Hepatocyte (in vitro differentiated cells): ENCODE results near the gene ANKRD62. TPM values are rescaled to one million over a fixed set of nuclear protein-coding genes. Genes with fewer than 3 reads are reported as not detected.
A peak's percentile ranks its signal among the peaks of the same experiment; 100 is the strongest.
"Not testable (repeated sequence)": the region's sequence is repeated elsewhere in the genome, so short reads cannot be mapped to it uniquely, and the experiment has no call there.

Source experiments
- DNase-seq: peaks from one replicate; pipeline ENCODE4 v3.0.0-alpha.2; 2016; ENCODE audit warnings: low spot score
- H2AFZ ChIP-seq: fragments of 200-600 bp; sonication (generic); 2 replicates; pipeline ENCODE4 v1.6.0; 2016; ENCODE audit warnings: antibody characterized with exemption, mild to moderate bottlenecking
- H3K27ac ChIP-seq: fragments of 200-600 bp; sonication (generic); 2 replicates; pipeline ENCODE4 v1.5.1; 2016; ENCODE audit warnings: mild to moderate bottlenecking
- H3K27me3 ChIP-seq: fragments of 200-600 bp; sonication (generic); 2 replicates; pipeline ENCODE4 v1.6.1; 2016
- H3K36me3 ChIP-seq: fragments of 200-600 bp; sonication (generic); replicated peaks from 2 replicates; pipeline ENCODE4 v1.5.1; 2016; ENCODE audit warnings: low read depth; ENCODE audit not compliant: insufficient read depth
- H3K4me1 ChIP-seq: fragments of 200-600 bp; sonication (generic); 2 replicates; pipeline ENCODE4 v1.5.1; 2016; ENCODE audit warnings: mild to moderate bottlenecking, moderate library complexity; ENCODE audit not compliant: insufficient read depth
- H3K4me2 ChIP-seq: fragments of 200-600 bp; sonication (generic); 2 replicates; pipeline ENCODE4 v1.6.0; 2016
- H3K4me3 ChIP-seq: fragments of 200-600 bp; sonication (generic); 2 replicates; pipeline ENCODE4 v1.5.1; 2016; ENCODE audit warnings: mild to moderate bottlenecking
- H3K79me2 ChIP-seq: fragments of 200-600 bp; sonication (generic); 2 replicates; pipeline ENCODE4 v1.6.0; 2017; ENCODE audit warnings: mild to moderate bottlenecking
- H3K9me2 ChIP-seq: fragments of 200-600 bp; sonication (generic); replicated peaks from 2 replicates; pipeline ENCODE4 v1.6.0; 2017; ENCODE audit warnings: mild to moderate bottlenecking; ENCODE audit not compliant: insufficient read depth
- H3K9me3 ChIP-seq: fragments of 200-600 bp; sonication (generic); 2 replicates; pipeline ENCODE4 v1.5.1; 2016; ENCODE audit warnings: low read depth, mild to moderate bottlenecking
- H4K20me1 ChIP-seq: fragments of 200-600 bp; sonication (generic); 2 replicates; pipeline ENCODE4 v1.6.0; 2016; ENCODE audit warnings: mild to moderate bottlenecking; ENCODE audit not compliant: insufficient read depth, poor library complexity, severe bottlenecking
- EZH2 ChIP-seq: fragments of 200-600 bp; sonication (generic); IDR thresholded peaks from 2 replicates; pipeline ENCODE4 v1.6.1; 2016; ENCODE audit warnings: antibody characterized with exemption, mild to moderate bottlenecking, borderline replicate concordance
- EZH2phosphoT487 ChIP-seq: fragments of 200-600 bp; sonication (generic); IDR thresholded peaks from one replicate; pipeline ENCODE4 v1.6.1; 2018; ENCODE audit warnings: antibody characterized with exemption, mild to moderate bottlenecking, low read depth, moderate library complexity; ENCODE audit not compliant: unreplicated experiment, severe bottlenecking
- WGBS: methylation state at CpG from one replicate; pipeline ENCODE4 v1.1.6; 2016; ENCODE audit warnings: low lambda C conversion rate; ENCODE audit errors: missing lambda C conversion rate; 5-methylcytosine and 5-hydroxymethylcytosine counted together
- polyA plus RNA-seq: library from polyadenylated mRNA; unstranded; fragments of >200 nt; fragmentation: Nextera tagmentation; extraction: Ambion mirVana; gene quantifications from 2 replicates; pipeline ENCODE4 v1.2.1, GENCODE V29; 2016
- total RNA-seq: library from RNA; depleted of rRNA; stranded (reverse); fragments of >200 nt; gene quantifications from 2 replicates; pipeline ENCODE4 v1.2.3, GENCODE V29; 2014
- TF ChIP-seq, protein P1 (sequence below): fragments of 200-600 bp; sonication (generic); IDR thresholded peaks from 2 replicates; pipeline ENCODE4 v1.5.1; 2016; ENCODE audit warnings: antibody characterized with exemption, mild to moderate bottlenecking; ENCODE audit not compliant: poor library complexity

The ANKRD62 gene
- total and polyA plus RNA-seq, 2 experiments from 2014 or later = not detected

DNA sequence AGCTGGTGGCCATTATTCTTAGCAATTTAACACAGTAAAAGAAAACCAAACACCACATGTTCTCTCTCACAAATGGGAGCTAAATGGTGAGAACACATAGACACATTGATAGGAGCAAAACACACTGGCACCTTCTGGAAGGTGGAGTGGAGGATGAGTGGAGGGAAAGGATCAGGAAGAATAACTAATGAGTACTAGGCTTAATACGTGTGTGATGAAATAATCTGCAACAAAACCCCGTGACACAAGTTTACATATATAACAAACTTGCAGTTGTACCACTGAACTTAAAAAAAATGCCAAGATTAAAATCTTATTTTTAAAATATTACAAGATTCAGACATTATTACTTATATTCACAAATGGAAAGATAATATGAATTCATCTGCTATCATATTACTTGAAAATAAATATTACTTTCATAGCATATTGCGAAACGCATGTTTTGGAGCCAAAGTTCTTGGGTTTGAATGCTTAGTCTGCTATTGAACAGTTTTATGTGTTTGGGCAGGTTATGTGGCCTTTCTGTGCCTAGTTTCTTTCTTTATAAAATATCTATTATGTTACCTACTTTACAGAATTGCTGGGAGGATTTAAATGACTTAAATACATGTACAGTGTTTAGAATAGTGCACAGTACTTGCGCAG lies 20.5 kb downstream of the ANKRD62 start:
- Histone ChIP-seq H4K20me1 (no peaks in the 10 kb centered on the region), H3K79me2 (no peaks in the 10 kb centered on the region), H3K9me2 (no peaks in the 10 kb centered on the region), H3K9me3 (no peaks in the 10 kb centered on the region), H3K36me3 (no peaks in the 10 kb centered on the region), H3K27ac (no peak overlapping the region), H2AFZ (no peak overlapping the region), H3K27me3 (no peaks in the 10 kb centered on the region), H3K4me3 (no peak overlapping the region), H3K4me1 (no peaks in the 10 kb centered on the region), H3K4me2 (no peak overlapping the region)
- DNase-seq = no peak
- WGBS = 74% methylated on average over 5 of the region's 5 CpGs
- TF ChIP-seq EZH2phosphoT487 (no peak), EZH2 (no peak)
- TF ChIP-seq, protein P1, sequence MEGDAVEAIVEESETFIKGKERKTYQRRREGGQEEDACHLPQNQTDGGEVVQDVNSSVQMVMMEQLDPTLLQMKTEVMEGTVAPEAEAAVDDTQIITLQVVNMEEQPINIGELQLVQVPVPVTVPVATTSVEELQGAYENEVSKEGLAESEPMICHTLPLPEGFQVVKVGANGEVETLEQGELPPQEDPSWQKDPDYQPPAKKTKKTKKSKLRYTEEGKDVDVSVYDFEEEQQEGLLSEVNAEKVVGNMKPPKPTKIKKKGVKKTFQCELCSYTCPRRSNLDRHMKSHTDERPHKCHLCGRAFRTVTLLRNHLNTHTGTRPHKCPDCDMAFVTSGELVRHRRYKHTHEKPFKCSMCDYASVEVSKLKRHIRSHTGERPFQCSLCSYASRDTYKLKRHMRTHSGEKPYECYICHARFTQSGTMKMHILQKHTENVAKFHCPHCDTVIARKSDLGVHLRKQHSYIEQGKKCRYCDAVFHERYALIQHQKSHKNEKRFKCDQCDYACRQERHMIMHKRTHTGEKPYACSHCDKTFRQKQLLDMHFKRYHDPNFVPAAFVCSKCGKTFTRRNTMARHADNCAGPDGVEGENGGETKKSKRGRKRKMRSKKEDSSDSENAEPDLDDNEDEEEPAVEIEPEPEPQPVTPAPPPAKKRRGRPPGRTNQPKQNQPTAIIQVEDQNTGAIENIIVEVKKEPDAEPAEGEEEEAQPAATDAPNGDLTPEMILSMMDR = no peak

DNA sequence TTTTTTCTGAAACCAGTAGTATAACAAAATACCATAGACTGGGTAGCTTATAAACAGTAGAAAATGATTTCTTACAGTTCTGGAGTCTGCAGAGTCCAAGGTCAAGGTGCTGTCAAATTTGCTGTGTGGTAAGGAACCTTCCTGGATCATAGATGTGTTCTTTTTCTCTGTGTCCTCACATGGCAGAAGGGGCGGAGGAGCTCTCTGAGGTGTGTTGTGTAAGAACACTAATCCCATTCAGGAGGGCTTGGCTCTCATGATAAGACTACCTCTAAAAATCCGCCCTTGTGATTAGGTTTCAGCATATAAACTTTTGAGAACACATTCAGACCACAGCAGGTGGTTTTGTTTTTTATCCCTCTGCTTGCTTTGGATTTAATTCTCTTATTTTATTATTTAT lies 25.7 kb downstream of the ANKRD62 start:
- Histone ChIP-seq H3K27ac (no peak overlapping the region), H3K36me3 (no peaks in the 10 kb centered on the region), H3K27me3 (no peaks in the 10 kb centered on the region), H3K79me2 (no peaks in the 10 kb centered on the region), H3K4me2 (no peak overlapping the region), H3K4me1 (no peaks in the 10 kb centered on the region), H4K20me1 (no peaks in the 10 kb centered on the region), H3K4me3 (no peak overlapping the region), H2AFZ (no peak overlapping the region), H3K9me2 (no peaks in the 10 kb centered on the region), H3K9me3 (no peaks in the 10 kb centered on the region)
- 63% methylated on average over 2 of the region's 2 CpGs for WGBS
- TF ChIP-seq EZH2 = no peak
- TF ChIP-seq, protein P1 = no peak
- TF ChIP-seq EZH2phosphoT487 = no peak
- DNase-seq = no peak

DNA sequence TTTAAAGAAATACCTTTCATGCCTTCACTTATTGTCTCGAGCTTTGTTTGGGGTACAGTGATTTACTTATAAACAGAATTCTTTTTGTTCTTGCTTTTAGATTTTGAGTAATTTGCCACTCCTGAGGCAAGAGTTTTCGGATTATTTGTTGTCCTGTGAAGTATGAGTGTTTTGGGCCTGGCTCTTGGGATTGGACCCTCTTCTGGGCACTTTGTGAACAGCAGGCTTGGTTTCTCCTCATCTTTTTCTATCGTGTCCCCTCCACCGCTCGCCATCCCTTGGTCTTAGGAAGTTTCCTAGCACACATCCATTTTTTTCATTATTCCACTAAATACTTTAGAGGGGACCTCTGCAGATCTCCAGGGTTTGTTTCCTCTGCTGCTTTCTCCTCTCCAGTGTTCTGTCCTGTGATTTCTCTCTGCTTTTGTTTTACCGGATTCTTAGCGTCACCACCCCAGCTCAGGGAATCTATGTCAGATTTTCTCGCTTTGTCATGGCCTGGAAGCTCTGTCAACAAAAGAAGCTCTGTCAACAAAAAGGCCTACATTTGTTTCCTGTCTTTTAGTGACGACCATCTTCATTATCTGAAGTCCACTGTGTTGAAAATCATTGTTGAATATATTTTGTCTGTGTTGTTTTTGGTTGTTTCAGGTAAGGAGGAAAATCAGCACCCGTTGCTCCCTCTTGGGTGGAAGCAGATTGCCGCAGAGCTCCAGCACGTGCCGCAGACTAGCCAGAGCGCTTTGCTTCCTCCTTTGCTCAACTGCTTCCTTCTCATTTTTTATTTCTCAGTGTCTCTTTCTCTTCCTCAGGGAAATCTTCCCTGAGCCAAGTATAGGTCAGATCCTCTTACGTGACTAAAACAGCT lies 27.8 kb downstream of the ANKRD62 start:
- Histone ChIP-seq H3K4me2 (peak overlapping the region; percentile 46), H3K4me3 (no peak overlapping the region), H3K9me2 (no peaks in the 10 kb centered on the region), H2AFZ (peak overlapping the region; percentile 53), H3K79me2 (no peaks in the 10 kb centered on the region), H3K36me3 (no peaks in the 10 kb centered on the region), H4K20me1 (no peaks in the 10 kb centered on the region), H3K9me3 (no peaks in the 10 kb centered on the region), H3K4me1 (no peaks in the 10 kb centered on the region), H3K27me3 (no peaks in the 10 kb centered on the region), H3K27ac (no peak overlapping the region)
- DNase-seq = peak; percentile 28
- no peak for TF ChIP-seq EZH2phosphoT487
- TF ChIP-seq, protein P1 = peak; percentile 21
- TF ChIP-seq EZH2 = no peak
- 53% methylated on average over 15 of the region's 15 CpGs for WGBS

DNA sequence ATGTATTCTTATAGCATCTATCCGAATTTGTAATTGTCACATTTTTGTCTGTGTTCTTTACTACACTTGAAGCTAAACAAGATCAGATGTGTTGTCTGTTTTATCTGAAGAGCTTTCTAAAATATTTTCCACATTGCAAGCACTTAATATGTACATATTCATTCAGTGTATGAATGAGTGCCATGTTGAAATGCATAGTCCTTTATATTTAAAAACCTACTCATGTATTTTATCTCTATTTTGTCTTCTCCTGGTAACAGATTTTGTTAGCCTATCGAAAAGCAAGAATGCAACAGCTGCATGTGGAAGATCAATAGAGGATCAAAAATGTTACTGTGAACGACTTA lies 28.4 kb downstream of the ANKRD62 start:
- H3K4me3 ChIP-seq, H3K9me2 ChIP-seq, H3K9me3 ChIP-seq, DNase-seq, H4K20me1 ChIP-seq, H3K27ac ChIP-seq, H3K36me3 ChIP-seq, H3K27me3 ChIP-seq, H3K79me2 ChIP-seq, H3K4me1 ChIP-seq, H3K4me2 ChIP-seq: not testable (repeated sequence)
- 87% methylated on average over 3 of the region's 3 CpGs for WGBS
- H2AFZ ChIP-seq = peak overlapping the region; percentile 53

DNA sequence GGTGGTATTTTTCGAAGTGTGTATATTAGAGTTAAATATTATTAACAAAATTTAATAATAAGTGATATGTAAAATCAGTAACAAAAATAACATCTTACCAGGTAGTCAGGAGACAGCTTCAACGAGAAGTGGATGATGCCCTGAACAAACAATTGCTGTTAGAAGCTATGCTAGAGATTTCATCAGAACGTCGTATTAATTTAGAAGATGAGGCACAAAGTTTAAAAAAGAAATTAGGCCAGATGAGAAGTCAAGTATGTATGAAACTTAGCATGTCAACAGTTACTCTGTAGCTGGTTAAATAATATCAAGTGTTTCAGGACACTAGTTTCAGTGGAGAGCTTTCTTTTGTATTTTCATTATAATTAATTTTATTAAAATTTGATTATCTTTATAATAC lies 34.0 kb downstream of the ANKRD62 start:
- not testable (repeated sequence) for H3K27ac ChIP-seq, H3K36me3 ChIP-seq, H3K4me2 ChIP-seq, H3K9me2 ChIP-seq, DNase-seq, H3K79me2 ChIP-seq, H2AFZ ChIP-seq, H3K9me3 ChIP-seq, H4K20me1 ChIP-seq, H3K4me3 ChIP-seq, H3K27me3 ChIP-seq, H3K4me1 ChIP-seq
- 88% methylated on average over 4 of the region's 4 CpGs for WGBS

DNA sequence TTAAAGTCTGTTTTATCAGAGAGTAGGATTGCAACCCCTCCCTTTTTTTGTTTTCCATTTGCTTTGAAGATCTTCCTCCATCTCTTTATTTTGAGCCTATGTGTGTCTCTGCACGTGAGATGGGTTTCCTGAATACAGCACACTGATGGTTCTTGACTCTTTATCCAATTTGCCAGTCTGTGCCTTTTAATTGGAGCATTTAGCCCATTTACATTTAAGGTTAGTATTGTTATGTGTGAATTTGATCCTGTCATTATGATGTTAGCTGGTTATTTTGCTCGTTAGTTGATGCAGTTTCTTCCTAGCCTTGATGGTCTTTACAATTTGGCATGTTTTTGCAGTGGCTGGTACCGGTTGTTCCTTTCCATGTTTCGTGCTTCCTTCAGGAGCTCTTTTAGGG lies 45.2 kb downstream of the ANKRD62 start:
- not testable (repeated sequence) for H4K20me1 ChIP-seq, H2AFZ ChIP-seq, H3K36me3 ChIP-seq, H3K9me2 ChIP-seq, H3K27me3 ChIP-seq, DNase-seq, H3K9me3 ChIP-seq, H3K4me3 ChIP-seq, H3K79me2 ChIP-seq, H3K4me2 ChIP-seq, H3K4me1 ChIP-seq, H3K27ac ChIP-seq
- 78% methylated on average over 4 of the region's 4 CpGs for WGBS
